Fibroblast of pulmonary artery (primary cell): ENCODE results near the gene SAC3D1.
"Not testable (repeated sequence)": the region's sequence is repeated elsewhere in the genome, so short reads cannot be mapped to it uniquely, and the experiment has no call there.

ENCODE experiments used
- DNase-seq: peaks from one replicate; pipeline ENCODE4 v3.0.0-alpha.2; 2010; ENCODE audit warnings: low read depth
- H3K4me3 ChIP-seq: replicated peaks from 2 replicates; pipeline ENCODE4 v1.5.1; 2011; ENCODE audit warnings: low read depth, mild to moderate bottlenecking, control low read depth, low read length, moderate library complexity
- CTCF ChIP-seq: IDR thresholded peaks from 2 replicates; pipeline ENCODE4 v1.5.1; 2011; ENCODE audit warnings: mild to moderate bottlenecking, control low read depth, low read length, inconsistent platforms; ENCODE audit errors: missing control alignments

SAC3D1 gene

GRCh38 chr11:65021509-65021908 is 19.5 kb upstream of the SAC3D1 start:
- TF ChIP-seq CTCF: no peak
- H3K4me3 ChIP-seq: no peak overlapping the region
- DNase-seq: no peak

- H3K4me3 ChIP-seq, DNase-seq: not testable (repeated sequence)
Measured at GRCh38 chr11:65023502-65023901, 17.5 kb upstream of the SAC3D1 start.

GRCh38 chr11:65026810-65027209 is 14.2 kb upstream of the SAC3D1 start:
- DNase-seq: no peak
- H3K4me3 ChIP-seq: peak overlapping the region; percentile 64

DNA sequence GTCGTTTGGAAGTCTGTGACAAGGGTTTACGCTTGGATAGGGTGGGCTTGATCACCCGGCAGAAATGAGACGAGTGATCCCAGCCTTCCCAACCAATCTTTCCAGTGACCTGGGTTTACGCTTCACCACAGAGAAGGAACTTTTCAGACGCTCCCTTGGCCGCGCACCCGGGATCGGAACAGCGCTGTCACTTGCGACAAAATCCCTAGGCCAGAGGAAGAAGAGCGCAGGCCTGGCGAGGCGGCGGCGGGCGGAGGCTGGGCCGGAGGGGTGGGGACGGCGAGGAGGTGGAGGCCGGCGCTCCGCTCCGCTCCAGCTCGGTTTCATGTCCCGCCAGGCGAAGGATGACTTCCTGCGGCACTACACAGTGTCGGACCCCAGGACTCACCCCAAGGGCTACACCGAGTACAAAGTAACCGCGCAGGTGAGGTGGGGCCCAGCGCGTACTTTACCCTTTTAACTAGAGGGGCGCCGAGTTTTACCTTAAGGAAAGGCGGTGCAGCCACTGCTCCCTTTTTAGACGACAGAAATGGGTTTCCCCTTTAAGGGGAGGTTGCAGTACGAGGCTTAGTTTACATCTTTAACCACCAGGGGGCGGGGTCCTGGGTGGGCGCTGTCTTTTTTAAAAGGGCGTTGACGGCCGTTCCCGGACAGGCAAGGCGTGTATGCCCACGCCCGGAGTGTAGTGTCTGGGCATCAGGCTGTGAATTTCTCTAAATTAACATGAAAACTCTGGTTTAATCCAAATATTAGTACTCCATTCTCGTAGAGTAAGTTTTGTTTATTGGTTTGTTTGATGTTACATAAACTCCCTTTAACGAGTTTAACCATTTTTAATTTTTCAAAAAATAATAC is 13.6 kb upstream of the SAC3D1 start, which contains the start of gene SNX15:
Gene SNX15, plus strand, starts transcription at position 227 of the 855 bp plus-strand sequence. Its CDS starts 99 bp downstream, at position 326.
- peak within 1 kb of the TSS; percentile 64 for H3K4me3 ChIP-seq
- peak; percentile 98 for DNase-seq
- peak; percentile 64 for TF ChIP-seq CTCF

More at GRCh38 chr11:65026810-65027209, 14.2 kb upstream of the SAC3D1 start:
- TF ChIP-seq CTCF: no peak

GRCh38 chr11:65032216-65032615 is 8.8 kb upstream of the SAC3D1 start:
- H3K4me3 ChIP-seq: no peak overlapping the region
- TF ChIP-seq CTCF: no peak
- no peak for DNase-seq

DNA sequence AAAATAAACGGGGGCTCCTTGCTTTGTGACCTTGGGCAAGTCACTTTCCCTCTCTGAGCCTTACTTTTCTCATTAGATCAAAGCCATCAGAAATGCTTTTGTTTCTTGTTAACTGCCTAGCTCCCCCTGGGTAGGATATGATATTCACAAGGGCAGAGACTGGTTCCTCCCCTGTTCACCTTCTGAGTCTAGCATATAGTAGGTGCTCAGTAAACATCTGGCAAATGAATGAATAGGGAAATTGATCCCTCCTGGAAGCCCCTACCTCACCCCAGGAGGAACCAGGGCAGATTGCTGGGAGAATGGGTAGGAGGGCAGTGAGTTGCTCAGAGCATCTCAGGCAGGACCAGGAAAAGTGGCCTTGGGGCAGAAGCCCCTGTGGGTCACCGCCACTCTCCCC is 6.6 kb upstream of the SAC3D1 start:
- DNase-seq: no peak
- no peak for TF ChIP-seq CTCF
- H3K4me3 ChIP-seq: no peak overlapping the region

GRCh38 chr11:65035579-65035978 is 5.4 kb upstream of the SAC3D1 start:
- H3K4me3 ChIP-seq: no peak overlapping the region
- DNase-seq: no peak
- TF ChIP-seq CTCF: no peak
